GM12892 (cell line): ENCODE data around the gene MOG.

Experiments used
- POLR2A ChIP-seq: IDR thresholded peaks from 2 replicates; pipeline ENCODE4 v1.6.1; 2011; ENCODE audit warnings: low read depth, low read length, control low read depth
- POLR2AphosphoS5 ChIP-seq: IDR thresholded peaks from 2 replicates; pipeline ENCODE4 v1.6.1; 2011; ENCODE audit warnings: low read depth, low read length, control low read depth

- no peak for TF ChIP-seq POLR2AphosphoS5
- no peak for TF ChIP-seq POLR2A
These were observed 45.7 kb downstream of the MOG start for GRCh38 chr6:29702519-29703103.
